HEK293T (cell line): Measurements from ENCODE around the gene COL24A1.

Source experiments
- BHLHE40 ChIP-seq: fragments of 450-650 bp; IDR thresholded peaks from 2 replicates; pipeline ENCODE4 v1.6.1; 2016; ENCODE audit warnings: mild to moderate bottlenecking, moderate library complexity, borderline replicate concordance
- ELF4 ChIP-seq: fragments of 450-650 bp; IDR thresholded peaks from 2 replicates; pipeline ENCODE4 v1.6.1; 2017; ENCODE audit warnings: antibody characterized with exemption
- FOXK2 ChIP-seq: fragments of 450-650 bp; IDR thresholded peaks from 2 replicates; pipeline ENCODE4 v1.6.1; 2016; ENCODE audit warnings: mild to moderate bottlenecking
- FOXM1 ChIP-seq: fragments of 450-650 bp; IDR thresholded peaks from 2 replicates; pipeline ENCODE4 v1.6.1; 2017; ENCODE audit warnings: mild to moderate bottlenecking, borderline replicate concordance
- NFRKB ChIP-seq: fragments of 450-650 bp; IDR thresholded peaks from 2 replicates; pipeline ENCODE4 v1.6.1; 2016; ENCODE audit warnings: mild to moderate bottlenecking, moderate library complexity
- SP1 ChIP-seq: fragments of 450-650 bp; IDR thresholded peaks from 2 replicates; pipeline ENCODE4 v1.6.1; 2017

DNA sequence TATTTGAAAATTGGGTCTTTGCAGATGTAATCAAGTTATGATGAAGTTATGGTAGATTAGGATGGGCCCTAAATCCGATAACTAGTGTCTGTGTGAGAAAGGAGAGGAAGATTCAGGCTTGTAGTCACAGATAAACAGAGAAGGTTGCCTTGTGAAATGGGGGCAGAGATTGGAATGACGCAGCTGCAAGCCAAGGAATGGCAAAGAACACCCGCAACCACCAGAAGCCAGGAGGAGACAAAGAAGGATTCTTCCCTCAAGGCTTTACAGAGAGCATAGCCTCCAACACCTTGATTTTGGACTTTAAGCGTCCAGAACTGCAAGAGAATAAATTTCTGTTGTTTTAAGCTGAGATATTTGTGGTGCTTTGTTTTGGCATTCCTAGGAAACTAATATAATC, 35.4 kb upstream of the COL24A1 start:
- TF ChIP-seq FOXM1 (no peak), ELF4 (no peak), NFRKB (no peak), FOXK2 (no peak), SP1 (no peak), BHLHE40 (no peak)
